GM10248 (cell line): ENCODE data around the gene KPNA1.

Experiments used
- CTCF ChIA-PET: fragments of 300-600 bp; sonication (Branson Sonifier 250); formaldehyde crosslinking; extraction: SDS; loops from one replicate; lab custom pipeline; 2021; ENCODE audit warnings: antibody characterized with exemption; lab: Yijun Ruan, JAX
- POLR2A ChIA-PET: fragments of 350-650 bp; sonication (Branson Sonifier 250); formaldehyde crosslinking; extraction: SDS; loops from one replicate; lab custom pipeline; 2020; ENCODE audit warnings: antibody characterized with exemption; lab: Yijun Ruan, JAX
- DNase-seq: peaks from one replicate; pipeline ENCODE4 v3.0.0; 2012; ENCODE audit errors: extremely low spot score
- CTCF ChIP-seq: IDR thresholded peaks from 2 replicates; pipeline ENCODE4 v1.5.1; 2012; ENCODE audit warnings: mild to moderate bottlenecking, low read depth; ENCODE audit errors: extremely low read depth, missing control alignments, control extremely low read depth

Gene KPNA1

GRCh38 chr3:122416966-122417365 is 97.8 kb downstream of the KPNA1 start:
- ChIA-PET CTCF (interaction anchor here (1.0 to 3.0 kb wide), 5 partner anchors 10 to 33 kb away, joined by 3 to 14 read pairs (median 3); partner anchors contain the start of gene FAM162A), POLR2A (interaction anchor here (1.4 kb wide), 1 partner anchor 315 kb away, joined by 5 read pairs; no protein-coding TSS in a partner anchor)
- DNase-seq, result no peak
- TF ChIP-seq CTCF, result no peak

- DNase-seq, result peak; percentile 97
- ChIA-PET CTCF (interaction anchor here (1.0 to 3.0 kb wide), 8 partner anchors 11 to 314 kb away, joined by 3 to 14 read pairs (median 4); partner anchors contain the start of gene FAM162A), POLR2A (interaction anchor here (0.5 to 1.4 kb wide), 4 partner anchors 32 to 783 kb away, joined by 3 to 5 read pairs (median 4); partner anchors contain the start of gene FAM162A)
- no peak for TF ChIP-seq CTCF
Measured at GRCh38 chr3:122415762-122416654, 98.7 kb downstream of the KPNA1 start, which contains the start of gene WDR5B. WDR5B (minus strand) TSS chr3:122416062; CDS start chr3:122415528, 534 bp downstream.

GRCh38 chr3:122415104-122415744 is 99.5 kb downstream of the KPNA1 start:
- ChIA-PET CTCF (interaction anchor here (1.3 to 3.0 kb wide), 6 partner anchors 18 to 314 kb away, joined by 3 to 14 read pairs (median 7); partner anchors contain the start of gene FAM162A), POLR2A (no interaction called here)
- DNase-seq, result peak; percentile 69
- no peak for TF ChIP-seq CTCF

- TF ChIP-seq CTCF, result no peak
- POLR2A ChIA-PET, result no interaction called here
- no peak for DNase-seq
- CTCF ChIA-PET, result interaction anchor here (1.4 to 3.0 kb wide), 2 partner anchors 21 to 30 kb away, joined by 4 to 14 read pairs; partner anchors contain the start of gene FAM162A
Measured at GRCh38 chr3:122414391-122414790, 100.3 kb downstream of the KPNA1 start.

- POLR2A ChIA-PET, result no interaction called here
- no peak for DNase-seq
- TF ChIP-seq CTCF, result no peak
- CTCF ChIA-PET, result interaction anchor here (1.0 to 10.0 kb wide), 3 partner anchors 19 to 26 kb away, joined by 3 to 82 read pairs (median 25); partner anchors contain the start of gene FAM162A
Measured at GRCh38 chr3:122410639-122411038, 104.1 kb downstream of the KPNA1 start.

- TF ChIP-seq CTCF, result no peak
- CTCF ChIA-PET, result interaction anchor here (6.6 to 10.0 kb wide), 2 partner anchors 19 to 26 kb away, joined by 25 to 82 read pairs; partner anchors contain the start of gene FAM162A
- POLR2A ChIA-PET, result no interaction called here
- no peak for DNase-seq
Measured at GRCh38 chr3:122410111-122410510, 104.6 kb downstream of the KPNA1 start.
